GM23338 (cell line): Measurements from ENCODE around the gene GRN. TPM values are rescaled to one million over a fixed set of nuclear protein-coding genes. Genes with fewer than 3 reads are reported as not detected.

Experiments
- ATAC-seq: fragments of 200-7000 bp; cut with Tn5 transposase; 3 replicates; pipeline ENCODE4 v1.9.1; 2020
- DNase-seq: peaks from one replicate; pipeline ENCODE4 v3.0.0-alpha.2; 2015; ENCODE audit warnings: low spot score
- H2AFZ ChIP-seq: fragments of 200-600 bp; sonication (generic); 2 replicates; pipeline ENCODE4 v1.8.0; 2016; ENCODE audit warnings: antibody characterized with exemption, mild to moderate bottlenecking, moderate library complexity
- H3F3A ChIP-seq: fragments of 200-600 bp; sonication (generic); replicated peaks from 2 replicates; pipeline ENCODE4 v1.8.0; 2017; ENCODE audit warnings: antibody characterized with exemption, mixed run types, low read depth
- H3K27ac ChIP-seq: fragments of 200-600 bp; sonication (generic); 2 replicates; pipeline ENCODE4 v1.6.1; 2016; ENCODE audit warnings: low read depth
- H3K27me3 ChIP-seq: fragments of 200-600 bp; sonication (generic); 2 replicates; pipeline ENCODE4 v1.8.0; 2016; ENCODE audit warnings: mild to moderate bottlenecking, mixed run types, moderate library complexity; ENCODE audit not compliant: insufficient read depth
- H3K36me3 ChIP-seq: fragments of 200-600 bp; sonication (generic); 2 replicates; pipeline ENCODE4 v1.8.0; 2016; ENCODE audit warnings: mild to moderate bottlenecking; ENCODE audit not compliant: insufficient read depth
- H3K4me1 ChIP-seq: fragments of 200-600 bp; sonication (generic); 2 replicates; pipeline ENCODE4 v1.8.0; 2016; ENCODE audit warnings: mild to moderate bottlenecking, moderate library complexity; ENCODE audit not compliant: insufficient read depth
- H3K4me2 ChIP-seq: fragments of 200-600 bp; sonication (generic); 2 replicates; pipeline ENCODE4 v1.7.1; 2017; ENCODE audit warnings: mixed run types
- H3K4me3 ChIP-seq: fragments of 200-600 bp; sonication (generic); 2 replicates; pipeline ENCODE4 v1.6.1; 2016; ENCODE audit warnings: mixed run types
- H3K79me2 ChIP-seq: fragments of 200-600 bp; sonication (generic); replicated peaks from 2 replicates; pipeline ENCODE4 v1.8.0; 2017; ENCODE audit warnings: mild to moderate bottlenecking; ENCODE audit not compliant: insufficient read depth
- H3K9me2 ChIP-seq: fragments of 200-600 bp; sonication (generic); 2 replicates; pipeline ENCODE4 v1.8.0; 2017; ENCODE audit not compliant: insufficient read depth
- H4K20me1 ChIP-seq: fragments of 200-600 bp; sonication (generic); replicated peaks from 2 replicates; pipeline ENCODE4 v1.8.0; 2017; ENCODE audit warnings: mild to moderate bottlenecking; ENCODE audit not compliant: insufficient read depth
- H3K27ac Mint-ChIP-seq: 2 replicates; pipeline ENCODE4 v1.8.0; 2020; ENCODE audit warnings: inconsistent platforms, mild to moderate bottlenecking, moderate library complexity, mixed read lengths
- H3K27me3 Mint-ChIP-seq: 3 replicates; pipeline ENCODE4 v1.8.0; 2022; ENCODE audit warnings: low read depth, mild to moderate bottlenecking, moderate library complexity, mixed read lengths, inconsistent platforms; ENCODE audit not compliant: insufficient read depth, poor library complexity
- H3K36me3 Mint-ChIP-seq: 3 replicates; pipeline ENCODE4 v1.8.0; 2021; ENCODE audit warnings: low read depth, mild to moderate bottlenecking, inconsistent platforms, moderate library complexity, mixed read lengths
- H3K4me1 Mint-ChIP-seq: 3 replicates; pipeline ENCODE4 v1.8.0; 2020; ENCODE audit warnings: mild to moderate bottlenecking, inconsistent platforms, mixed read lengths
- H3K4me3 Mint-ChIP-seq: 3 replicates; pipeline ENCODE4 v1.8.0; 2021; ENCODE audit warnings: moderate library complexity, mild to moderate bottlenecking, inconsistent platforms, mixed read lengths
- H3K9me3 Mint-ChIP-seq: 3 replicates; pipeline ENCODE4 v1.8.0; 2020; ENCODE audit warnings: moderate library complexity, mild to moderate bottlenecking, inconsistent platforms, mixed read lengths
- CREB1 ChIP-seq: fragments of 250-450 bp; sonication (Bioruptor Pico); IDR thresholded peaks from 2 replicates; pipeline ENCODE4 v1.5.0; 2020; ENCODE audit warnings: low read depth, mild to moderate bottlenecking, moderate library complexity
- EZH2 ChIP-seq: fragments of 200-600 bp; sonication (generic); IDR thresholded peaks from one replicate; pipeline ENCODE4 v1.8.0; 2017; ENCODE audit warnings: antibody characterized with exemption, mild to moderate bottlenecking, low read depth; ENCODE audit not compliant: unreplicated experiment
- EZH2phosphoT487 ChIP-seq: fragments of 200-600 bp; sonication (generic); IDR thresholded peaks from one replicate; pipeline ENCODE4 v1.8.1; 2018; ENCODE audit warnings: antibody characterized with exemption; ENCODE audit not compliant: unreplicated experiment
- JUNB ChIP-seq: IDR thresholded peaks from one replicate; pipeline ENCODE4 v1.6.1; 2016; ENCODE audit warnings: antibody characterized with exemption; ENCODE audit not compliant: unreplicated experiment
- NANOG ChIP-seq: IDR thresholded peaks from 2 replicates; pipeline ENCODE4 v1.6.1; 2016; ENCODE audit warnings: antibody characterized with exemption, borderline replicate concordance
- POLR2AphosphoS5 ChIP-seq: IDR thresholded peaks from 2 replicates; pipeline ENCODE4 v1.6.1; 2016; ENCODE audit warnings: antibody characterized with exemption, low read depth
- STAT1 ChIP-seq: IDR thresholded peaks from one replicate; pipeline ENCODE4 v1.6.1; 2016; ENCODE audit warnings: antibody characterized with exemption; ENCODE audit not compliant: unreplicated experiment
- ZNF114 ChIP-seq: fragments of 250-450 bp; sonication (Bioruptor Pico); IDR thresholded peaks from 2 replicates; pipeline ENCODE4 v1.5.0; 2020; ENCODE audit warnings: mild to moderate bottlenecking, moderate library complexity
- ZNF331 ChIP-seq: fragments of 250-450 bp; sonication (Bioruptor Pico); IDR thresholded peaks from 2 replicates; pipeline ENCODE4 v1.5.0; 2020; ENCODE audit warnings: low read depth, mild to moderate bottlenecking, moderate library complexity
- polyA plus RNA-seq: library from polyadenylated mRNA; unstranded; fragments of >200 nt; fragmentation: Nextera tagmentation; extraction: Ambion mirVana; gene quantifications from 2 replicates; pipeline ENCODE4 v1.2.1, GENCODE V29; 2016
- total RNA-seq: library from RNA; depleted of rRNA; stranded (reverse); fragments of >200 nt; shearing (Covaris generic); gene quantifications from 2 replicates; pipeline ENCODE4 v1.2.3, GENCODE V29; 2014
- TF ChIP-seq, protein P1 (sequence below), 2 experiments: fragments of 200-600 bp in 1 of 2; sonication (generic) in 1 of 2; conservative IDR thresholded peaks; 2 replicates each; pipeline versions ENCODE4 v1.5.1 to v1.6.1; 2016 to 2017; ENCODE audit warnings: antibody characterized with exemption in 2 of 2, low read depth in 2 of 2, mild to moderate bottlenecking in 2 of 2, moderate library complexity in 1 of 2
- TF ChIP-seq, protein P2 (sequence below): IDR thresholded peaks from one replicate; pipeline ENCODE4 v1.6.1; 2018; ENCODE audit warnings: antibody characterized with exemption; ENCODE audit not compliant: unreplicated experiment
- TF ChIP-seq, protein P3 (sequence below): IDR thresholded peaks from 2 replicates; pipeline ENCODE4 v1.6.1; 2016; ENCODE audit warnings: antibody characterized with exemption

Gene GRN
- total and polyA plus RNA-seq, 2 experiments from 2014 or later: 101 to 216 TPM

DNA sequence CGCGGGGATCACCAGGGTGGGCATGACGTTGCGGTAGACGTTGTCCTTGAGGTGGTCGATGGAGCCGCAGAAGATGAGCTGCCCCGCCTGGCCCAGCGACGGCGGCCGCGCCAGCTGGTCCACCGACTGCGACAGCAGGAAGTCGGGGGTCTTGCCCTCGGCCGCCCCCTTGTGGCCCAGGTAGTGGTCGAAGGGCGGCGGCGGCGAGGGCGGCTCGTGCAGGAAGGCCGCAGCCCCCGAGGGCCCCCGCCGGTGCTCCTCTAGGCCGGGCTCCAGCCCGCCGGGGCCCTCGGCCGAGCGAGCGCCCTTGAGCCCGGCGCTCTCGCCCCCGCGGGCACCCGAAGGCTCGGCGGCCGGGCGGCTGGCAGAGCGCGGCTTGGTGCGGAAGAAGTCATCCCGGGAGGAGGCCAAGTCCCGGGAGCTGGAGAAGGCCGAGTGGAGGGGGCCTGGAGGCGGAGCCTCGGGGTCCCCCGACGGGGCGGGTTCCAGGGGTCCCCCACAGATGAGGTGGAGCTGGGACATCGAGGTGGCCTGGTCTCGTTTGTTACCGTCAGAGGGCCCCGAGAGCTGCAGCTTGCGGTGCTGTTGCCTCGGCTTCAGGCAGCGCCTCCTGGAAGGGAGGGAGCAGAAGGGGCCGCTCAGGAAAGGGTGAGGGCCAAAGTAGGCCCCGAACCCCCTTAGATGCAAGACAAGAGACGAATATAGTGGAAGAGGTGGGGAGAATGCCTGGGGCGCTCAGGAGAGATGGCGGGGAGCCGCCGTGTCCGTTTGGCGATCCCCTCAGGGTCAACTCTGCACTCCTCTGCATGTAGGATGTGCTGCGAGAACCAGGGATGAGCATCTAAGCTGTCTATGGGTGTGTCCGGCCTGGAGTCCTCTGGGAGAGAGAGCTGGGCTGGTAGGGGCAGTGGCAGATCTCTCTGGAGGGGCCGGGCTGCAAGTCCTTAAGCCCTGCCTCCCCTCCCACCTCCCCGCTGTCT is 9.8 kb downstream of the GRN start:
- Histone ChIP-seq H3K79me2 (no peaks in the 10 kb centered on the region), H3K27ac (no peak overlapping the region), H4K20me1 (peaks cover 3% of the 10 kb centered on the region; the same call in 1 of the 2 replicates), H2AFZ (peak overlapping the region; percentile 14; the same call in 1 of the 2 replicates), H3K4me2 (peak overlapping the region; percentile 79), H3F3A (peaks cover 10% of the 10 kb centered on the region; the same call in 1 of the 2 replicates), H3K27me3 (peaks cover 8% of the 10 kb centered on the region; the same call in 1 of the 2 replicates), H3K4me1 (peaks cover 4% of the 10 kb centered on the region; the same call in 1 of the 2 replicates), H3K4me3 (peak overlapping the region; percentile 60), H3K36me3 (no peaks in the 10 kb centered on the region), H3K9me2 (no peaks in the 10 kb centered on the region)
- TF ChIP-seq POLR2AphosphoS5: peak; percentile 0; the same call in 1 of the 2 replicates
- no peak for TF ChIP-seq STAT1
- TF ChIP-seq, protein P1, sequence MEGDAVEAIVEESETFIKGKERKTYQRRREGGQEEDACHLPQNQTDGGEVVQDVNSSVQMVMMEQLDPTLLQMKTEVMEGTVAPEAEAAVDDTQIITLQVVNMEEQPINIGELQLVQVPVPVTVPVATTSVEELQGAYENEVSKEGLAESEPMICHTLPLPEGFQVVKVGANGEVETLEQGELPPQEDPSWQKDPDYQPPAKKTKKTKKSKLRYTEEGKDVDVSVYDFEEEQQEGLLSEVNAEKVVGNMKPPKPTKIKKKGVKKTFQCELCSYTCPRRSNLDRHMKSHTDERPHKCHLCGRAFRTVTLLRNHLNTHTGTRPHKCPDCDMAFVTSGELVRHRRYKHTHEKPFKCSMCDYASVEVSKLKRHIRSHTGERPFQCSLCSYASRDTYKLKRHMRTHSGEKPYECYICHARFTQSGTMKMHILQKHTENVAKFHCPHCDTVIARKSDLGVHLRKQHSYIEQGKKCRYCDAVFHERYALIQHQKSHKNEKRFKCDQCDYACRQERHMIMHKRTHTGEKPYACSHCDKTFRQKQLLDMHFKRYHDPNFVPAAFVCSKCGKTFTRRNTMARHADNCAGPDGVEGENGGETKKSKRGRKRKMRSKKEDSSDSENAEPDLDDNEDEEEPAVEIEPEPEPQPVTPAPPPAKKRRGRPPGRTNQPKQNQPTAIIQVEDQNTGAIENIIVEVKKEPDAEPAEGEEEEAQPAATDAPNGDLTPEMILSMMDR (conservative IDR thresholded peaks at IDR 0.05; ENCODE audit: low read depth in 2 of 2): peak; percentile 33 to 78
- Mint-ChIP-seq H3K27ac (no peak overlapping the region), H3K27me3 (peaks cover 23% of the 10 kb centered on the region), H3K36me3 (peaks cover 12% of the 10 kb centered on the region), H3K4me3 (peak overlapping the region; percentile 67), H3K9me3 (peaks cover 2% of the 10 kb centered on the region; the same call in 1 of the 3 replicates), H3K4me1 (peaks cover 15% of the 10 kb centered on the region)
- peak; percentile 89 for DNase-seq
- ATAC-seq: peak; percentile 72

DNA sequence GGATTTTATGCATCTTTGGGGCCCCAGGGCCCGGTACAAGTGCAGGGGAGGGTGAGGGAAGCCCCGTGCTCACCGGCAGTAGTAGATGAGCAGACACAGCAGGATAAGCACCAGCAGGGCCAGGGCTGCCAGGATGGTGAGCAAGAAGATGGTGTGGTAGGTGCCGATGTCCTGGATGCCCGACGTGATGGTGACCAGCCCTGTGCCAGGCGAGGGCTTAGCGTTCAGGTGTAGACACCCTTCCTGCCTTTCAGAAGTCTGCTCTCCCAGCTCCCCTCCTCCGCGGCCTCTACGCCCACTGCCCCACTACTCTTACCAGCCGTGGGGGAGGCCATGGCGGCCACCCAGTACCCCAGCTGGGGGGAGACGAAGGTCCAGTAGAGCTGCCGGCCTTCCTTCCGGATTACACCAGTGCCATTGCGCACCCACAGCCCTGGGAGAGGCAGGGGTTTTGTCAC is 10.6 kb downstream of the GRN start:
- Mint-ChIP-seq H3K27me3 (peaks cover 22% of the 10 kb centered on the region), H3K4me1 (peaks cover 23% of the 10 kb centered on the region), H3K4me3 (no peak overlapping the region; the same call in 2 of the 3 replicates), H3K36me3 (peaks cover 12% of the 10 kb centered on the region), H3K27ac (no peak overlapping the region), H3K9me3 (peaks cover 2% of the 10 kb centered on the region; the same call in 1 of the 3 replicates)
- Histone ChIP-seq H3K36me3 (no peaks in the 10 kb centered on the region), H3K4me3 (no peak overlapping the region), H3K4me1 (peaks cover 9% of the 10 kb centered on the region; the same call in 1 of the 2 replicates), H3K4me2 (0 out of 2 replicates have a peak overlapping the region, but pooled peaks have one; percentile 79), H2AFZ (no peak overlapping the region), H3K9me2 (no peaks in the 10 kb centered on the region), H3F3A (peaks cover 10% of the 10 kb centered on the region; the same call in 1 of the 2 replicates), H3K79me2 (no peaks in the 10 kb centered on the region), H3K27me3 (peaks cover 8% of the 10 kb centered on the region; the same call in 1 of the 2 replicates), H4K20me1 (peaks cover 11% of the 10 kb centered on the region), H3K27ac (no peak overlapping the region)
- no peak for DNase-seq
- ATAC-seq: no peak
- TF ChIP-seq, protein P2, sequence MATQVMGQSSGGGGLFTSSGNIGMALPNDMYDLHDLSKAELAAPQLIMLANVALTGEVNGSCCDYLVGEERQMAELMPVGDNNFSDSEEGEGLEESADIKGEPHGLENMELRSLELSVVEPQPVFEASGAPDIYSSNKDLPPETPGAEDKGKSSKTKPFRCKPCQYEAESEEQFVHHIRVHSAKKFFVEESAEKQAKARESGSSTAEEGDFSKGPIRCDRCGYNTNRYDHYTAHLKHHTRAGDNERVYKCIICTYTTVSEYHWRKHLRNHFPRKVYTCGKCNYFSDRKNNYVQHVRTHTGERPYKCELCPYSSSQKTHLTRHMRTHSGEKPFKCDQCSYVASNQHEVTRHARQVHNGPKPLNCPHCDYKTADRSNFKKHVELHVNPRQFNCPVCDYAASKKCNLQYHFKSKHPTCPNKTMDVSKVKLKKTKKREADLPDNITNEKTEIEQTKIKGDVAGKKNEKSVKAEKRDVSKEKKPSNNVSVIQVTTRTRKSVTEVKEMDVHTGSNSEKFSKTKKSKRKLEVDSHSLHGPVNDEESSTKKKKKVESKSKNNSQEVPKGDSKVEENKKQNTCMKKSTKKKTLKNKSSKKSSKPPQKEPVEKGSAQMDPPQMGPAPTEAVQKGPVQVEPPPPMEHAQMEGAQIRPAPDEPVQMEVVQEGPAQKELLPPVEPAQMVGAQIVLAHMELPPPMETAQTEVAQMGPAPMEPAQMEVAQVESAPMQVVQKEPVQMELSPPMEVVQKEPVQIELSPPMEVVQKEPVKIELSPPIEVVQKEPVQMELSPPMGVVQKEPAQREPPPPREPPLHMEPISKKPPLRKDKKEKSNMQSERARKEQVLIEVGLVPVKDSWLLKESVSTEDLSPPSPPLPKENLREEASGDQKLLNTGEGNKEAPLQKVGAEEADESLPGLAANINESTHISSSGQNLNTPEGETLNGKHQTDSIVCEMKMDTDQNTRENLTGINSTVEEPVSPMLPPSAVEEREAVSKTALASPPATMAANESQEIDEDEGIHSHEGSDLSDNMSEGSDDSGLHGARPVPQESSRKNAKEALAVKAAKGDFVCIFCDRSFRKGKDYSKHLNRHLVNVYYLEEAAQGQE: no peak
- TF ChIP-seq ZNF114 (no peak), STAT1 (no peak), EZH2 (no peak), ZNF331 (no peak), POLR2AphosphoS5 (no peak), NANOG (no peak), JUNB (no peak), EZH2phosphoT487 (no peak), CREB1 (CRISPR knock-in tag) (no peak)
- TF ChIP-seq, protein P3, sequence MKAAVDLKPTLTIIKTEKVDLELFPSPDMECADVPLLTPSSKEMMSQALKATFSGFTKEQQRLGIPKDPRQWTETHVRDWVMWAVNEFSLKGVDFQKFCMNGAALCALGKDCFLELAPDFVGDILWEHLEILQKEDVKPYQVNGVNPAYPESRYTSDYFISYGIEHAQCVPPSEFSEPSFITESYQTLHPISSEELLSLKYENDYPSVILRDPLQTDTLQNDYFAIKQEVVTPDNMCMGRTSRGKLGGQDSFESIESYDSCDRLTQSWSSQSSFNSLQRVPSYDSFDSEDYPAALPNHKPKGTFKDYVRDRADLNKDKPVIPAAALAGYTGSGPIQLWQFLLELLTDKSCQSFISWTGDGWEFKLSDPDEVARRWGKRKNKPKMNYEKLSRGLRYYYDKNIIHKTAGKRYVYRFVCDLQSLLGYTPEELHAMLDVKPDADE: no peak
- TF ChIP-seq, protein P1 (conservative IDR thresholded peaks at IDR 0.05; ENCODE audit: low read depth in 2 of 2): no peak
